ENCODE results near the gene GPR78. TPM values are rescaled to one million over a fixed set of nuclear protein-coding genes. Genes with fewer than 3 reads are reported as not detected.

GPR78 gene
- total RNA-seq, 1 donor from 2014 or later = 23.1 TPM

GRCh38 chr4:8553991-8554405 is 26.2 kb upstream of the GPR78 start:
- Histone ChIP-seq H3K4me1 (no peaks in the 10 kb centered on the region), H3K27me3 (no peaks in the 10 kb centered on the region), H3K4me3 (no peak overlapping the region), H3K9me3 (no peaks in the 10 kb centered on the region), H3K36me3 (no peaks in the 10 kb centered on the region), H3K27ac (no peak overlapping the region)
- intact Hi-C loops (cut with DNase I) = no loop called here
- no peak for DNase-seq (ENCODE audit: extremely low spot score in 2 of 2)
- TF ChIP-seq POLR2A (IDR thresholded peaks at IDR 0.05) = no peak
- no peak for TF ChIP-seq CTCF (IDR thresholded peaks at IDR 0.05)
- no peak for TF ChIP-seq POLR2AphosphoS5 (IDR thresholded peaks at IDR 0.05; ENCODE audit: insufficient read depth in 1 of 2, low read depth in 1 of 2)

GRCh38 chr4:8554555-8555100 is 25.6 kb upstream of the GPR78 start:
- H3K36me3 ChIP-seq = no peaks in the 10 kb centered on the region
- H3K4me1 ChIP-seq = no peaks in the 10 kb centered on the region
- no peak overlapping the region for H3K4me3 ChIP-seq
- TF ChIP-seq POLR2A (IDR thresholded peaks at IDR 0.05) = no peak
- no peak for TF ChIP-seq CTCF (IDR thresholded peaks at IDR 0.05)
- TF ChIP-seq POLR2AphosphoS5 (IDR thresholded peaks at IDR 0.05; ENCODE audit: insufficient read depth in 1 of 2, low read depth in 1 of 2) = no peak
- H3K27me3 ChIP-seq = no peaks in the 10 kb centered on the region
- no peak overlapping the region for H3K27ac ChIP-seq
- no peak for DNase-seq (ENCODE audit: extremely low spot score in 2 of 2)
- H3K9me3 ChIP-seq = no peaks in the 10 kb centered on the region
- intact Hi-C loops (cut with DNase I) = no loop called here

- Histone ChIP-seq H3K36me3 (no peaks in the 10 kb centered on the region), H3K4me1 (no peaks in the 10 kb centered on the region), H3K9me3 (no peaks in the 10 kb centered on the region), H3K27ac (no peak overlapping the region), H3K4me3 (no peak overlapping the region), H3K27me3 (no peaks in the 10 kb centered on the region)
- no peak for DNase-seq (ENCODE audit: extremely low spot score in 2 of 2)
- intact Hi-C loops (cut with DNase I) = no loop called here
- no peak for TF ChIP-seq POLR2AphosphoS5 (IDR thresholded peaks at IDR 0.05; ENCODE audit: insufficient read depth in 1 of 2, low read depth in 1 of 2)
- TF ChIP-seq CTCF (IDR thresholded peaks at IDR 0.05) = no peak
These were observed 24.5 kb upstream of the GPR78 start for GRCh38 chr4:8555716-8556115.

GRCh38 chr4:8556341-8557150 is 23.6 kb upstream of the GPR78 start:
- no peak for DNase-seq (ENCODE audit: extremely low spot score in 2 of 2)
- TF ChIP-seq POLR2A (IDR thresholded peaks at IDR 0.05) = no peak
- no peak for TF ChIP-seq CTCF (IDR thresholded peaks at IDR 0.05)
- TF ChIP-seq POLR2AphosphoS5 (IDR thresholded peaks at IDR 0.05; ENCODE audit: insufficient read depth in 1 of 2, low read depth in 1 of 2) = no peak
- Histone ChIP-seq H3K4me3 (no peak overlapping the region), H3K9me3 (no peaks in the 10 kb centered on the region), H3K27me3 (no peaks in the 10 kb centered on the region), H3K27ac (no peak overlapping the region), H3K36me3 (no peaks in the 10 kb centered on the region), H3K4me1 (no peaks in the 10 kb centered on the region)
- intact Hi-C loops (cut with DNase I) = no loop called here
